22Rv1 (cell line): Measurements from ENCODE around the gene MAP7.

Experiments
- H3K27ac ChIP-seq: fragments of 450-650 bp; 2 replicates; pipeline ENCODE4 v1.5.1; 2017
- CTCF ChIP-seq: fragments of 450-650 bp; IDR thresholded peaks from 2 replicates; pipeline ENCODE4 v1.5.1; 2017; ENCODE audit warnings: mild to moderate bottlenecking
- ZFX ChIP-seq: fragments of 450-650 bp; IDR thresholded peaks from 2 replicates; pipeline ENCODE4 v1.6.1; 2017; ENCODE audit warnings: antibody characterized with exemption, borderline replicate concordance

Gene MAP7

DNA sequence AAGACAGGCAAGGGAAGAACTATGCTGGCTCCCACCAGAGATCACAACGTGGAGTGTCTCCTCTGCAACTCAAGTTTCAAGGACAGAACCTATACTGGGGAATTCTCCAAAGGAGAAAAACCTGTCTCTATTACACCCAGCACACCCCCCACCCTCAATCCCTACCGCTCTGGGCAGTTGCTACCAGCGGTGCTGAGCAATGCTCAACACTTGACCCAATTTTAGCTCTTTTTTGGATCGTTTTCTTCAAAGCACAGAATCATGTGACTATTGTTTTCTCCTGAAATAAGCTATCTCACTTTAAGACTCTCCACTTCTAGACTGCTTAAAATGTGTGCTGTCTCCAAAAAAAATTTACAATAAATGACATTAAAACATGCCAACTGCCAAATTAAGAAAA is 23.3 kb downstream of the MAP7 start:
- TF ChIP-seq CTCF: no peak
- no peak for TF ChIP-seq ZFX
- H3K27ac ChIP-seq: no peak overlapping the region

DNA sequence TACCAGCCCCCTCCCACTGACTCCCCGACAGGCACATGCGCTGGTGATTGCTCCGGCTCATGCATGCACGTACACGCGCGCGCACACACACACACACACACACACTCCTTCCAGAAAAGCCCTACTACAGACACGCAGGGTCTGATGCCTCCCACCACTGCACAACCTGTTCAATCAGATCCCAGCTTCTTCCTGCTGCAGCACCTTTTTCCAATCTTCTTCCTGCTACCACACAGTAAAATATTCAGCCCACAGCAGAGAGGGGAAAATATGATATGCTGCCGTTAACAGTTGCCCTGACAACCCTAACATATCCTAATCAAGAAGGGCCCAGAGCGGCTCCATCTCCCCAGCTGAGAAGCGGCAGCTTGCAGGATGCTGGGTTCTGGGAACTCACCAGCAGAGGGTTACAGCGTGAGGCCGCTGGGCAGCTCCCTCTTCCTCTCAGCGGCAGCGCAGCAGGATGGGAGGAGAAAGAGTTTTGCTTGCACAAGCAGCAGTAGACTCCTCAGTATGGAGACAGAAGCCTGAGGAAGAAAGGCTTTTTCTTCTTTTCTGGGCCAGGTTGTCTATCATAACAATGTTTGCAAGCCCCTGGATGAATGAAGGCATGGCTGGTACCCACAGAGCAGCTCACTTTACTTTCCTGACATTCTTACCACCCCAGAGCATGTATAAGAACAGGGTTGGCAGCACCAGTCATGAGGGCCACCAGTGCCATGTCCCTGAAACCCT is 23.9 kb downstream of the MAP7 start:
- no peak overlapping the region for H3K27ac ChIP-seq
- TF ChIP-seq ZFX (no peak), CTCF (no peak)

DNA sequence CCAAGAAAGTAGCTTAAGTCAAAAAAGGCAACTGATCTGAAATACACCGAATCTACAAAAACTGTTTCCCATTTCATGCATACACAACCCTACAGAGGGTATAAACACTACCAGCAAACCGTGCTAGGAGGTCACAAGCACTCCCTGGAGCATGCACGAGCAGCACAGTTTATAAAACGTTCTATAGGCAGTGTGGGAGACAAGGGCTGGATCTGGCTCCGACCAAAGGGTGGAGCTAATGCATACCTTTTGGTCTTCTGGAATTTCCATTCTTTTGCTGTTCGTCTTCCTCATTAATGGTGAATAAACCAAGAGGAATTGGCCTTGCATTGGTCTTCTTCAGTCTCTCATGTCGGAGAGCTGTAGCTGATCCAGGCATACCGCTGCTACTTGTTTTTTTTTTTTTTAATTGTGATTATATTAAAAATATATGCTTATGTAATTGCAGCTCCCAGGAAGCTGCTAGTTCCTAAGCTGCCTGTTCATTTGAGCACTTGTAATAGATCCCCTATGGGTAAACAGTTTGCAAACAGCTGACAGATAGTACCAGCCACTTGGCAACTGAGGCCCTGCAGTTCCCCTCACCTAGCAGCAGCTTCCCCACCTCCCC is 24.5 kb downstream of the MAP7 start:
- no peak for TF ChIP-seq ZFX
- no peak for TF ChIP-seq CTCF
- peak overlapping the region; percentile 35 for H3K27ac ChIP-seq

DNA sequence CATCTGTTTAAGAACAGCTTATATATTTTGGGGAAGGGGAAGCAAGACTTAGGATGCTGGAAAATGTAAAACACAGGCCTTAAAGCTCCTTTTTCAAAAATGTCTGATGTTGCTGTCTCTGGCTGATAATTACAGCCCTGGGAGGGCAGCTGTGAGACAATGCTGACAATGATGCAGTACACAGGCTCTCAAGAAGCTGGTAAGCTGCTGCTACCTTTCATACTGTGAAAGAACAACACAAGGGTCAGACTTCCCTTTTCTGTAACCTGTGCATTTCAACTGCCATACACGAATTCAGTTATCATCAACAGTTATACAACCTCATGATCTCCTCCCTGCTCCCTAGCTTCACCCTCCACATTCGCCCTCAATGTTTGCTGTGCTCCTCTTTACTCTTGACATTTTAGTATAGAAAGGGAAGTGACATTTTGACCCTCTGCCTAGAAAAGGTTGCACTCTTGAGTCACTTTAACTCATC is 25.2 kb downstream of the MAP7 start:
- H3K27ac ChIP-seq: peak overlapping the region; percentile 35
- TF ChIP-seq ZFX (no peak), CTCF (no peak)

- H3K27ac ChIP-seq: peak overlapping the region; percentile 35
- TF ChIP-seq ZFX (no peak), CTCF (no peak)
Observed at GRCh38 chr6:136524339-136524935, 25.8 kb downstream of the MAP7 start.

GRCh38 chr6:136523196-136523595 is 27.0 kb downstream of the MAP7 start:
- TF ChIP-seq CTCF (no peak), ZFX (no peak)
- H3K27ac ChIP-seq: no peak overlapping the region

DNA sequence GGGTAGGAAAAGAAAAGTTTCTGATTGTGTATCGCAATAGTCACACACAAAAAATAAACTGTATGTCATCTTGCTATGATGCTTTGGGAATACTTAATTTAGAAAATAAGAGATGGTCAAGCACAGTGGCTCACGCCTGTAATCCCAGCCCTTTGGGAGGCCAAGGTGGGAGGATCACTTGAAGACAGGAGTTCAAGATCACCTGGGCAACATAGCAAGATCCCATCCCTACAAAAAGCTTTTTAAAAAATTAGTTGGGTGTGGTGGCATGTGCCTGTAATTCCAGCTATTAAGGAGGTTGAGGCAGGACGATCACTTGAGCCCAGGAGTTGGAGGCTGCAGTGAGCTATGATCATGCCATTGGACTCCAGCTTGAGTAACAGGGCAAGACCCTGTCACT is 27.6 kb downstream of the MAP7 start:
- H3K27ac ChIP-seq: no peak overlapping the region
- TF ChIP-seq ZFX (no peak), CTCF (no peak)
